GM23248 (cell line): ENCODE results near the gene CDK14.

Experiments
- EZH2 ChIP-seq: fragments of 200-600 bp; sonication (generic); IDR thresholded peaks from 2 replicates; pipeline ENCODE4 v1.6.1; 2018; ENCODE audit warnings: antibody characterized with exemption, mild to moderate bottlenecking; ENCODE audit not compliant: insufficient read depth, poor library complexity, severe bottlenecking
- EZH2phosphoT487 ChIP-seq: fragments of 200-600 bp; sonication (generic); IDR thresholded peaks from 2 replicates; pipeline ENCODE4 v1.6.1; 2018; ENCODE audit warnings: antibody characterized with exemption, moderate library complexity, mild to moderate bottlenecking, low read depth; ENCODE audit not compliant: insufficient read depth

DNA sequence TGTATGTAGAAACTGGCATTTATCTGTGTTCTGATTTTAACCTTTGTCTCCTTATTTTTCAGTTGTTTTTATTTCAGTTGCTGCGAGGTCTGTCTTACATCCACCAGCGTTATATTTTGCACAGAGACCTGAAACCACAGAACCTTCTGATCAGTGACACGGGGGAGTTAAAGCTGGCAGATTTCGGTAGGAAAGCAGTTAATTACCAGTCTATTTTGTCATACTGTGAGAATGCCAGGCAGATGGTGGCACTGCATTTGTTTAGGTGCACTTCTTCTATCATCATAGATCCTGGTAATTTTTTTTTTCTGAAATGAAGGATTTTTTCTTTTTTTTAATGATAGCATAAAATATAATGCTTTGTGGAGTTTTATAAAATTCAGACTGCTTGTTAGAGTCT lies 321.4 kb downstream of the CDK14 start:
- no peak for TF ChIP-seq EZH2
- TF ChIP-seq EZH2phosphoT487, result no peak
